Upper lobe of left lung (tissue), 4 donors: ENCODE data around the gene CHRNA10.

Source experiments
- CTCF ChIP-seq, 6 experiments: fragments of 450-650 bp in 4 of 6; fragments of 200-600 bp in 2 of 6; sonication (generic) in 2 of 6; IDR thresholded peaks; one replicate each; pipeline ENCODE4 v1.5.1; 2016 to 2019; ENCODE audit warnings: antibody characterized with exemption in 6 of 6
- EP300 ChIP-seq, 4 donors: sonication (generic); formaldehyde crosslinking; IDR thresholded peaks; one replicate each; pipeline ENCODE4 v1.5.1; 2017; ENCODE audit warnings: antibody characterized with exemption in 4 of 4, control low read depth in 2 of 4
- POLR2A ChIP-seq, 4 donors: fragments of 450-650 bp; IDR thresholded peaks; one replicate each; pipeline ENCODE4 v1.5.1; 2016 to 2017; ENCODE audit warnings: antibody characterized with exemption in 4 of 4, mild to moderate bottlenecking in 2 of 4
- POLR2AphosphoS5 ChIP-seq, 2 donors: sonication (generic); formaldehyde crosslinking; IDR thresholded peaks; one replicate each; pipeline ENCODE4 v1.5.1; 2017; ENCODE audit warnings: antibody characterized with exemption in 2 of 2

- no peak for TF ChIP-seq CTCF (IDR thresholded peaks at IDR 0.05)
- no peak for TF ChIP-seq POLR2A (IDR thresholded peaks at IDR 0.05)
- TF ChIP-seq EP300 (IDR thresholded peaks at IDR 0.05) = no peak
- no peak for TF ChIP-seq POLR2AphosphoS5 (IDR thresholded peaks at IDR 0.05)
These were observed 3.0 kb upstream of the CHRNA10 start for GRCh38 chr11:3674189-3674588.
